ENCODE data around the gene KCNIP4.

DNA sequence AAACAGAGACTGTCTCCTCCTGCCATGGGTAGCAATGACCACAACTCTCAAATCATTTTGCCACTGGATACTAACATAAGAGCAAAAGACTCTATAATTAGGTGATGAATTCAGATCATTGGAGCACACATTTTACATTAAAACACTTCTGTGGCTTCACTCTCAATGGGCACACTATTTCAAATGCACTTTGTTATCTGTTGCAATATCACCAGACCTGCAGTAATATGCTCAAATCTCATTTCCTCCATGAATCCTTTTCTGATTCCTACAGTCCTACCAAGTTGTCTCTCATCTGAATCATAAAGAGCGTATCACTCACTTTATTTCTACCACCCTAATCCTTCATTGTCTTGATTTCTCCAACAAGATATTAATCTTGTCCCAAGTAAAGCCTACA lies 302.8 kb downstream of the KCNIP4 start:
- TF ChIP-seq, protein P1, sequence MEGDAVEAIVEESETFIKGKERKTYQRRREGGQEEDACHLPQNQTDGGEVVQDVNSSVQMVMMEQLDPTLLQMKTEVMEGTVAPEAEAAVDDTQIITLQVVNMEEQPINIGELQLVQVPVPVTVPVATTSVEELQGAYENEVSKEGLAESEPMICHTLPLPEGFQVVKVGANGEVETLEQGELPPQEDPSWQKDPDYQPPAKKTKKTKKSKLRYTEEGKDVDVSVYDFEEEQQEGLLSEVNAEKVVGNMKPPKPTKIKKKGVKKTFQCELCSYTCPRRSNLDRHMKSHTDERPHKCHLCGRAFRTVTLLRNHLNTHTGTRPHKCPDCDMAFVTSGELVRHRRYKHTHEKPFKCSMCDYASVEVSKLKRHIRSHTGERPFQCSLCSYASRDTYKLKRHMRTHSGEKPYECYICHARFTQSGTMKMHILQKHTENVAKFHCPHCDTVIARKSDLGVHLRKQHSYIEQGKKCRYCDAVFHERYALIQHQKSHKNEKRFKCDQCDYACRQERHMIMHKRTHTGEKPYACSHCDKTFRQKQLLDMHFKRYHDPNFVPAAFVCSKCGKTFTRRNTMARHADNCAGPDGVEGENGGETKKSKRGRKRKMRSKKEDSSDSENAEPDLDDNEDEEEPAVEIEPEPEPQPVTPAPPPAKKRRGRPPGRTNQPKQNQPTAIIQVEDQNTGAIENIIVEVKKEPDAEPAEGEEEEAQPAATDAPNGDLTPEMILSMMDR (IDR thresholded peaks at IDR 0.05; ENCODE audit: extremely low read depth in 1 of 2, insufficient read depth in 1 of 2, low read depth in 1 of 2, low read length in 2 of 2): no peak
- TF ChIP-seq FOS (IDR thresholded peaks at IDR 0.05; ENCODE audit: borderline replicate concordance, insufficient read depth, low read length) (no peak), MYC (IDR thresholded peaks at IDR 0.05; ENCODE audit: low read depth, low read length) (no peak), POLR2A (IDR thresholded peaks at IDR 0.05; ENCODE audit: low read depth, low read length) (no peak), EZH2 (IDR thresholded peaks at IDR 0.05; ENCODE audit: borderline replicate concordance, low read depth, low read length, severe bottlenecking) (no peak), POLR2AphosphoS5 (IDR thresholded peaks at IDR 0.05; ENCODE audit: insufficient read depth, low read depth, low read length) (no peak), JUN (IDR thresholded peaks at IDR 0.05; ENCODE audit: borderline replicate concordance, insufficient read depth, insufficient read length, low read depth) (no peak)
- TF ChIP-seq, protein P2, sequence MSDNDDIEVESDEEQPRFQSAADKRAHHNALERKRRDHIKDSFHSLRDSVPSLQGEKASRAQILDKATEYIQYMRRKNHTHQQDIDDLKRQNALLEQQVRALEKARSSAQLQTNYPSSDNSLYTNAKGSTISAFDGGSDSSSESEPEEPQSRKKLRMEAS (IDR thresholded peaks at IDR 0.05; ENCODE audit: insufficient read depth, insufficient read length): no peak

All from endothelial cell of umbilical vein (primary cell).